BE2C (cell line): ENCODE results near the gene METTL1.

ENCODE experiments used
- DNase-seq: peaks from one replicate; pipeline ENCODE4 v3.0.0-alpha.2; 2020
- H3K27me3 ChIP-seq: fragments of 250-450 bp; sonication (Bioruptor Pico); 2 replicates; pipeline ENCODE4 v1.5.1; 2020; ENCODE audit warnings: mild to moderate bottlenecking
- H3K36me3 ChIP-seq: fragments of 250-450 bp; sonication (Bioruptor Pico); 2 replicates; pipeline ENCODE4 v1.5.1; 2020; ENCODE audit warnings: mild to moderate bottlenecking
- H3K4me1 ChIP-seq: fragments of 250-450 bp; sonication (Bioruptor Pico); 2 replicates; pipeline ENCODE4 v1.5.1; 2020
- H3K4me3 ChIP-seq: 2 replicates; pipeline ENCODE4 v1.5.1; 2011; ENCODE audit warnings: low read depth, low read length
- H3K9me3 ChIP-seq: fragments of 250-450 bp; sonication (Bioruptor Pico); 2 replicates; pipeline ENCODE4 v1.5.1; 2020
- TF ChIP-seq, protein P1 (sequence below): IDR thresholded peaks from 2 replicates; pipeline ENCODE4 v1.5.1; 2012; ENCODE audit warnings: mild to moderate bottlenecking, low read depth, low read length

The METTL1 gene

GRCh38 chr12:57766464-57767304 lies 5.2 kb downstream of the METTL1 start, which contains the start of gene CYP27B1:
TSS of gene CYP27B1 (minus strand) at chr12:57767078. CDS start at chr12:57767041, 37 bp downstream.
- DNase-seq, result peak; percentile 46
- H3K9me3 ChIP-seq, result no peaks in the 10 kb centered on the region
- peaks cover 37% of the 10 kb centered on the region for H3K27me3 ChIP-seq
- H3K36me3 ChIP-seq, result peaks cover 24% of the 10 kb centered on the region
- TF ChIP-seq, protein P1, sequence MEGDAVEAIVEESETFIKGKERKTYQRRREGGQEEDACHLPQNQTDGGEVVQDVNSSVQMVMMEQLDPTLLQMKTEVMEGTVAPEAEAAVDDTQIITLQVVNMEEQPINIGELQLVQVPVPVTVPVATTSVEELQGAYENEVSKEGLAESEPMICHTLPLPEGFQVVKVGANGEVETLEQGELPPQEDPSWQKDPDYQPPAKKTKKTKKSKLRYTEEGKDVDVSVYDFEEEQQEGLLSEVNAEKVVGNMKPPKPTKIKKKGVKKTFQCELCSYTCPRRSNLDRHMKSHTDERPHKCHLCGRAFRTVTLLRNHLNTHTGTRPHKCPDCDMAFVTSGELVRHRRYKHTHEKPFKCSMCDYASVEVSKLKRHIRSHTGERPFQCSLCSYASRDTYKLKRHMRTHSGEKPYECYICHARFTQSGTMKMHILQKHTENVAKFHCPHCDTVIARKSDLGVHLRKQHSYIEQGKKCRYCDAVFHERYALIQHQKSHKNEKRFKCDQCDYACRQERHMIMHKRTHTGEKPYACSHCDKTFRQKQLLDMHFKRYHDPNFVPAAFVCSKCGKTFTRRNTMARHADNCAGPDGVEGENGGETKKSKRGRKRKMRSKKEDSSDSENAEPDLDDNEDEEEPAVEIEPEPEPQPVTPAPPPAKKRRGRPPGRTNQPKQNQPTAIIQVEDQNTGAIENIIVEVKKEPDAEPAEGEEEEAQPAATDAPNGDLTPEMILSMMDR, result no peak
- peaks cover 5% of the 10 kb centered on the region; the same call in 1 of the 2 replicates for H3K4me1 ChIP-seq
- peak within 1 kb of the TSS; percentile 2 for H3K4me3 ChIP-seq

GRCh38 chr12:57765698-57766463 lies 6.0 kb downstream of the METTL1 start:
- Histone ChIP-seq H3K4me1 (peaks cover 5% of the 10 kb centered on the region; the same call in 1 of the 2 replicates), H3K27me3 (peaks cover 37% of the 10 kb centered on the region), H3K9me3 (no peaks in the 10 kb centered on the region), H3K36me3 (peaks cover 23% of the 10 kb centered on the region), H3K4me3 (peak overlapping the region; percentile 41)
- TF ChIP-seq, protein P1, result no peak
- no peak for DNase-seq

DNA sequence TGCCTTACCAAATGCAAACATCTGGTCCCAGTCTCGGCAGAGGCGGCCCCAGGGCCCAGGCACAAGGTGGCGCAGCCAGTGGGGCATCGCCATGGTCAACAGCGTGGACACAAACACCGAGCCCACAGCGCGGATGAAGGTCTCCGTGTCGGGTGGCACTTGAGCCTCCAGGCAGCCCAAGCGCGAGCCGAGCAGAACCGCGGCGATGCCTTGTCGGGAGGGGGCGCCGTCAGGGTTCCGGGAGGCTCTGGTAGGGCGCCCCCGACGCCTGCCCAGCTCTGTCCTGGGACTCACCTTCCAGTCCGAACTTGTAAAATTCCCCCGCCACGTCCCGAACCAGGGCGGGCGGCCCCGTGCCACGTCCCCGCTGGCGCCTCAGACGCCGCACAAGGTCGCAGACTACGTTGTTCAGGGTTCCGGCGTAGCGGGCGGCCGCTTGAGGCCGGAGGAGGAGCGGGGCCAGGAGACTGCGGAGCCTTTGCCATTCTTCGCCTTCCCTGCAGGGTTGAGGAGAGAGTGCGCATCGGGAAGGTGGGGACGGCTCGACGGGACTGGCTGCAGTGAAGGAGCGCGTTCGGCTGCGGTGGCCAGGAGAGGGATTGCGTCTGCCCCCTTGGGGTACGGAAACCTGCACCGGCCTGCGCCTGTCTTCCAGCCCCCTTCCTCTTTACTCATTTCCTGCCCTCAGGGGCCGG lies 6.8 kb downstream of the METTL1 start:
- Histone ChIP-seq H3K36me3 (peaks cover 16% of the 10 kb centered on the region), H3K4me3 (peak overlapping the region; percentile 41), H3K9me3 (no peaks in the 10 kb centered on the region), H3K4me1 (peaks cover 5% of the 10 kb centered on the region; the same call in 1 of the 2 replicates), H3K27me3 (peaks cover 37% of the 10 kb centered on the region)
- TF ChIP-seq, protein P1, result peak; percentile 33
- DNase-seq, result peak; percentile 49

DNA sequence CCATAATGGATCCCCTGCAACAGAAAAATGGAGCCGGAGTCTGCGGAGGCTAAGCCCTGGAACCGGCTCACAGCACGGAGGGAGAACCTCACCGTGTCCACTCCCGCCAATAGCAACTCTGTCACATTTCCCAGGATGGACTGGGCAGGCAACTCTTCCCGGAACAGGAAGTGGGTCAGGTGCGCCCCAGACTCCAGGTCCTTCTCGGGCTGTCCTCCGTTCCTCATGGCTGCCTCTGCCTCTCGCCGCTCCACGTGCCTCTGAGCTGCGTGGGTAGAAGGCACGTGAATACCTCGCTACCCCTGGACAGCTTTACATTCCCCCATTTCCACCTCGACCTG lies 7.3 kb downstream of the METTL1 start:
- Histone ChIP-seq H3K4me1 (peaks cover 5% of the 10 kb centered on the region; the same call in 1 of the 2 replicates), H3K4me3 (peak overlapping the region; percentile 41), H3K9me3 (no peaks in the 10 kb centered on the region), H3K27me3 (peaks cover 37% of the 10 kb centered on the region), H3K36me3 (peaks cover 10% of the 10 kb centered on the region)
- no peak for DNase-seq
- TF ChIP-seq, protein P1, result no peak

- DNase-seq, result no peak
- H3K4me3 ChIP-seq, result no peak overlapping the region
- TF ChIP-seq, protein P1, result no peak
- peaks cover 5% of the 10 kb centered on the region; the same call in 1 of the 2 replicates for H3K4me1 ChIP-seq
- H3K9me3 ChIP-seq, result no peaks in the 10 kb centered on the region
- H3K36me3 ChIP-seq, result peaks cover 6% of the 10 kb centered on the region; the same call in 1 of the 2 replicates
- peaks cover 37% of the 10 kb centered on the region for H3K27me3 ChIP-seq
Observed at GRCh38 chr12:57763881-57764661, 7.8 kb downstream of the METTL1 start.
